Measurements from ENCODE around the gene DCUN1D3. TPM values are rescaled to one million over a fixed set of nuclear protein-coding genes. Genes with fewer than 3 reads are reported as not detected.

The DCUN1D3 gene
- total and polyA plus RNA-seq, 2 experiments from 2014 or later, result 8.5 to 13.7 TPM

- no peak for DNase-seq (ENCODE audit: low spot score)
- Histone ChIP-seq H3F3A (replicated peaks; ENCODE audit: low read depth) (no peaks in the 10 kb centered on the region), H3K27ac (ENCODE audit: low read depth) (no peak overlapping the region), H2AFZ (no peak overlapping the region), H3K36me3 (ENCODE audit: insufficient read depth) (no peaks in the 10 kb centered on the region), H3K9me2 (ENCODE audit: insufficient read depth) (no peaks in the 10 kb centered on the region; the same call in 1 of the 2 replicates), H3K4me1 (ENCODE audit: insufficient read depth) (peaks cover 17% of the 10 kb centered on the region), H3K27me3 (ENCODE audit: insufficient read depth) (no peaks in the 10 kb centered on the region), H3K4me2 (no peak overlapping the region), H4K20me1 (replicated peaks; ENCODE audit: insufficient read depth) (peaks cover 15% of the 10 kb centered on the region), H3K4me3 (no peak overlapping the region), H3K79me2 (replicated peaks; ENCODE audit: insufficient read depth) (peaks cover 95% of the 10 kb centered on the region)
- TF ChIP-seq POLR2AphosphoS5 (IDR thresholded peaks at IDR 0.05; ENCODE audit: low read depth) (no peak), CTCF (conservative IDR thresholded peaks at IDR 0.05; ENCODE audit: low read depth in 2 of 2) (no peak), ZNF462 (CRISPR knock-in tag; IDR thresholded peaks at IDR 0.05) (no peak), REST (IDR thresholded peaks at IDR 0.05; ENCODE audit: unreplicated experiment) (no peak), EZH2phosphoT487 (IDR thresholded peaks at IDR 0.05; ENCODE audit: unreplicated experiment) (no peak), ETS1 (IDR thresholded peaks at IDR 0.05) (no peak)
- no peak overlapping the region for H3K4me3 Mint-ChIP-seq
- peaks cover 46% of the 10 kb centered on the region for H3K4me1 Mint-ChIP-seq
- no peak for ATAC-seq
- no peak overlapping the region; the same call in 1 of the 2 replicates for H3K27ac Mint-ChIP-seq
- peaks cover 3% of the 10 kb centered on the region for H3K27me3 Mint-ChIP-seq (ENCODE audit: insufficient read depth, low read depth, poor library complexity)
- no peaks in the 10 kb centered on the region for H3K9me3 Mint-ChIP-seq
- H3K36me3 Mint-ChIP-seq (ENCODE audit: low read depth), result peaks cover 6% of the 10 kb centered on the region
Observed at GRCh38 chr16:20870122-20870820, 29.9 kb downstream of the DCUN1D3 start.
